Measurements from ENCODE around the gene PGF.

The PGF gene

GRCh38 chr14:74891870-74892269 is 63.5 kb downstream of the PGF start:
- no peak for DNase-seq
